ENCODE results near the gene ZNF202.
"Not testable (repeated sequence)": the region's sequence is repeated elsewhere in the genome, so short reads cannot be mapped to it uniquely, and the experiment has no call there.

Gene ZNF202

GRCh38 chr11:123718469-123718868 is 23.0 kb downstream of the ZNF202 start:
- H3K4me3 ChIP-seq (ENCODE audit: control insufficient read depth in 1 of 7, extremely low read depth in 1 of 7, insufficient read depth in 4 of 7, low read depth in 2 of 7, low read length in 6 of 7) = no peak overlapping the region
- no peaks in the 10 kb centered on the region for H3K4me1 ChIP-seq (ENCODE audit: control extremely low read depth in 1 of 4, control insufficient read depth in 4 of 4, insufficient read depth in 4 of 4, low read length in 3 of 4)
- H3K36me3 ChIP-seq (ENCODE audit: control insufficient read depth in 4 of 4, insufficient read depth in 4 of 4, low read length in 3 of 4) = no peaks in the 10 kb centered on the region
- DNase-seq = no peak
- no CpG with 5 or more reads among the region's 4 CpGs for WGBS (ENCODE audit: insufficient coverage)
- POLR2A ChIA-PET = no interaction called here
- no peak overlapping the region for H3K27ac ChIP-seq (ENCODE audit: insufficient read depth in 1 of 2, low read depth in 1 of 2, low read length in 2 of 2, poor library complexity in 1 of 2, severe bottlenecking in 2 of 2)
- H3K9me3 ChIP-seq (ENCODE audit: control extremely low read depth in 1 of 5, control insufficient read depth in 4 of 5, insufficient read depth in 2 of 5, low read depth in 1 of 5, low read length in 4 of 5) = no peaks in the 10 kb centered on the region
- peaks cover 0 to 3% (median 2%) of the 10 kb centered on the region in 5 experiments for H3K27me3 ChIP-seq (replicated peaks in 2 of 5; ENCODE audit: control insufficient read depth in 4 of 5, insufficient read depth in 5 of 5, low read length in 4 of 5)
- CTCF ChIA-PET = interaction anchor here (1.2 to 3.2 kb wide), 3 partner anchors 8 to 12 kb away, joined by 3 to 13 read pairs (median 3); no protein-coding TSS in a partner anchor

GRCh38 chr11:123718063-123718462 is 23.4 kb downstream of the ZNF202 start:
- ChIA-PET POLR2A (no interaction called here), CTCF (interaction anchor here (1.4 to 3.2 kb wide), 2 partner anchors 8 to 10 kb away, joined by 3 to 13 read pairs; no protein-coding TSS in a partner anchor)
- Histone ChIP-seq H3K9me3 (ENCODE audit: control extremely low read depth in 1 of 5, control insufficient read depth in 4 of 5, insufficient read depth in 2 of 5, low read depth in 1 of 5, low read length in 4 of 5) (no peaks in the 10 kb centered on the region), H3K4me3 (ENCODE audit: control insufficient read depth in 1 of 7, extremely low read depth in 1 of 7, insufficient read depth in 4 of 7, low read depth in 2 of 7, low read length in 6 of 7) (no peak overlapping the region), H3K27ac (ENCODE audit: insufficient read depth in 1 of 2, low read depth in 1 of 2, low read length in 2 of 2, poor library complexity in 1 of 2, severe bottlenecking in 2 of 2) (no peak overlapping the region), H3K36me3 (ENCODE audit: control insufficient read depth in 4 of 4, insufficient read depth in 4 of 4, low read length in 3 of 4) (no peaks in the 10 kb centered on the region), H3K27me3 (replicated peaks in 2 of 5; ENCODE audit: control insufficient read depth in 4 of 5, insufficient read depth in 5 of 5, low read length in 4 of 5) (peaks cover 0 to 3% (median 2%) of the 10 kb centered on the region in 5 experiments), H3K4me1 (ENCODE audit: control extremely low read depth in 1 of 4, control insufficient read depth in 4 of 4, insufficient read depth in 4 of 4, low read length in 3 of 4) (no peaks in the 10 kb centered on the region)
- no CpG with 5 or more reads among the region's 2 CpGs for WGBS (ENCODE audit: insufficient coverage)
- DNase-seq = no peak

GRCh38 chr11:123712627-123713026 is 28.8 kb downstream of the ZNF202 start:
- POLR2A ChIA-PET; H3K4me1 ChIP-seq (ENCODE audit: control extremely low read depth in 1 of 4, control insufficient read depth in 4 of 4, insufficient read depth in 4 of 4, low read length in 3 of 4); H3K9me3 ChIP-seq (ENCODE audit: control extremely low read depth in 1 of 5, control insufficient read depth in 4 of 5, insufficient read depth in 2 of 5, low read depth in 1 of 5, low read length in 4 of 5); H3K36me3 ChIP-seq (ENCODE audit: control insufficient read depth in 4 of 4, insufficient read depth in 4 of 4, low read length in 3 of 4); DNase-seq; H3K27ac ChIP-seq (ENCODE audit: insufficient read depth in 1 of 2, low read depth in 1 of 2, low read length in 2 of 2, poor library complexity in 1 of 2, severe bottlenecking in 2 of 2); H3K4me3 ChIP-seq (ENCODE audit: control insufficient read depth in 1 of 7, extremely low read depth in 1 of 7, insufficient read depth in 4 of 7, low read depth in 2 of 7, low read length in 6 of 7); H3K27me3 ChIP-seq (replicated peaks in 2 of 5; ENCODE audit: control insufficient read depth in 4 of 5, insufficient read depth in 5 of 5, low read length in 4 of 5): not testable (repeated sequence)
- 40% methylated on average over 1 of the region's 3 CpGs for WGBS (ENCODE audit: insufficient coverage)
- CTCF ChIA-PET = interaction anchor here (1.0 to 1.9 kb wide), 2 partner anchors 71 to 132 kb away, joined by 3 to 8 read pairs; no protein-coding TSS in a partner anchor

- WGBS (ENCODE audit: insufficient coverage) = 0% methylated on average over 5 of the region's 8 CpGs
- Histone ChIP-seq H3K9me3 (ENCODE audit: control extremely low read depth in 1 of 5, control insufficient read depth in 4 of 5, insufficient read depth in 2 of 5, low read depth in 1 of 5, low read length in 4 of 5) (no peaks in the 10 kb centered on the region), H3K4me3 (ENCODE audit: control insufficient read depth in 1 of 7, extremely low read depth in 1 of 7, insufficient read depth in 4 of 7, low read depth in 2 of 7, low read length in 6 of 7) (no peak overlapping the region), H3K36me3 (ENCODE audit: control insufficient read depth in 4 of 4, insufficient read depth in 4 of 4, low read length in 3 of 4) (no peaks in the 10 kb centered on the region), H3K27ac (ENCODE audit: insufficient read depth in 1 of 2, low read depth in 1 of 2, low read length in 2 of 2, poor library complexity in 1 of 2, severe bottlenecking in 2 of 2) (no peak overlapping the region), H3K27me3 (replicated peaks in 2 of 5; ENCODE audit: control insufficient read depth in 4 of 5, insufficient read depth in 5 of 5, low read length in 4 of 5) (no peaks in the 10 kb centered on the region), H3K4me1 (ENCODE audit: control extremely low read depth in 1 of 4, control insufficient read depth in 4 of 4, insufficient read depth in 4 of 4, low read length in 3 of 4) (no peaks in the 10 kb centered on the region)
- peak; percentile 59 to 79 (median 73) for DNase-seq
- POLR2A ChIA-PET = no interaction called here
- CTCF ChIA-PET = interaction anchor here (0.8 to 4.1 kb wide), 21 partner anchors 9 to 604 kb away, joined by 3 to 65 read pairs (median 4); no protein-coding TSS in a partner anchor
These were observed 33.8 kb downstream of the ZNF202 start for GRCh38 chr11:123707606-123708205.

GRCh38 chr11:123707206-123707605 is 34.3 kb downstream of the ZNF202 start:
- H3K4me3 ChIP-seq (ENCODE audit: control insufficient read depth in 1 of 7, extremely low read depth in 1 of 7, insufficient read depth in 4 of 7, low read depth in 2 of 7, low read length in 6 of 7) = no peak overlapping the region
- no CpG with 5 or more reads among the region's 3 CpGs for WGBS (ENCODE audit: insufficient coverage)
- ChIA-PET CTCF (interaction anchor here (0.8 to 4.1 kb wide), 19 partner anchors 8 to 603 kb away, joined by 3 to 65 read pairs (median 5); no protein-coding TSS in a partner anchor), POLR2A (no interaction called here)
- no peaks in the 10 kb centered on the region for H3K4me1 ChIP-seq (ENCODE audit: control extremely low read depth in 1 of 4, control insufficient read depth in 4 of 4, insufficient read depth in 4 of 4, low read length in 3 of 4)
- DNase-seq = no peak
- peaks cover 0 to 1% (median 0%) of the 10 kb centered on the region in 5 experiments for H3K27me3 ChIP-seq (replicated peaks in 2 of 5; ENCODE audit: control insufficient read depth in 4 of 5, insufficient read depth in 5 of 5, low read length in 4 of 5)
- H3K36me3 ChIP-seq (ENCODE audit: control insufficient read depth in 4 of 4, insufficient read depth in 4 of 4, low read length in 3 of 4) = no peaks in the 10 kb centered on the region
- no peaks in the 10 kb centered on the region for H3K9me3 ChIP-seq (ENCODE audit: control extremely low read depth in 1 of 5, control insufficient read depth in 4 of 5, insufficient read depth in 2 of 5, low read depth in 1 of 5, low read length in 4 of 5)
- H3K27ac ChIP-seq (ENCODE audit: insufficient read depth in 1 of 2, low read depth in 1 of 2, low read length in 2 of 2, poor library complexity in 1 of 2, severe bottlenecking in 2 of 2) = no peak overlapping the region

- Histone ChIP-seq H3K27me3 (replicated peaks in 2 of 5; ENCODE audit: control insufficient read depth in 4 of 5, insufficient read depth in 5 of 5, low read length in 4 of 5) (peaks cover 0 to 2% (median 0%) of the 10 kb centered on the region in 5 experiments), H3K9me3 (ENCODE audit: control extremely low read depth in 1 of 5, control insufficient read depth in 4 of 5, insufficient read depth in 2 of 5, low read depth in 1 of 5, low read length in 4 of 5) (no peaks in the 10 kb centered on the region), H3K36me3 (ENCODE audit: control insufficient read depth in 4 of 4, insufficient read depth in 4 of 4, low read length in 3 of 4) (no peaks in the 10 kb centered on the region), H3K4me1 (ENCODE audit: control extremely low read depth in 1 of 4, control insufficient read depth in 4 of 4, insufficient read depth in 4 of 4, low read length in 3 of 4) (no peaks in the 10 kb centered on the region), H3K4me3 (ENCODE audit: control insufficient read depth in 1 of 7, extremely low read depth in 1 of 7, insufficient read depth in 4 of 7, low read depth in 2 of 7, low read length in 6 of 7) (no peak overlapping the region), H3K27ac (ENCODE audit: insufficient read depth in 1 of 2, low read depth in 1 of 2, low read length in 2 of 2, poor library complexity in 1 of 2, severe bottlenecking in 2 of 2) (no peak overlapping the region)
- ChIA-PET CTCF (interaction anchor here (1.1 to 1.8 kb wide), 2 partner anchors 60 to 62 kb away, joined by 3 to 4 read pairs; no protein-coding TSS in a partner anchor), POLR2A (no interaction called here)
- 100% methylated on average over 3 of the region's 3 CpGs for WGBS (ENCODE audit: insufficient coverage)
- DNase-seq = no peak
These were observed 37.1 kb downstream of the ZNF202 start for GRCh38 chr11:123704341-123704740.

GRCh38 chr11:123702696-123703095 is 38.8 kb downstream of the ZNF202 start:
- no peak overlapping the region for H3K27ac ChIP-seq (ENCODE audit: insufficient read depth in 1 of 2, low read depth in 1 of 2, low read length in 2 of 2, poor library complexity in 1 of 2, severe bottlenecking in 2 of 2)
- no peak overlapping the region for H3K4me3 ChIP-seq (ENCODE audit: control insufficient read depth in 1 of 7, extremely low read depth in 1 of 7, insufficient read depth in 4 of 7, low read depth in 2 of 7, low read length in 6 of 7)
- peaks cover 0 to 2% (median 0%) of the 10 kb centered on the region in 5 experiments for H3K27me3 ChIP-seq (replicated peaks in 2 of 5; ENCODE audit: control insufficient read depth in 4 of 5, insufficient read depth in 5 of 5, low read length in 4 of 5)
- CTCF ChIA-PET = no interaction called here
- H3K9me3 ChIP-seq (ENCODE audit: control extremely low read depth in 1 of 5, control insufficient read depth in 4 of 5, insufficient read depth in 2 of 5, low read depth in 1 of 5, low read length in 4 of 5) = no peaks in the 10 kb centered on the region
- H3K36me3 ChIP-seq (ENCODE audit: control insufficient read depth in 4 of 4, insufficient read depth in 4 of 4, low read length in 3 of 4) = no peaks in the 10 kb centered on the region
- DNase-seq = no peak
- 100% methylated on average over 2 of the region's 2 CpGs for WGBS (ENCODE audit: insufficient coverage)
- POLR2A ChIA-PET = no interaction called here
- H3K4me1 ChIP-seq (ENCODE audit: control extremely low read depth in 1 of 4, control insufficient read depth in 4 of 4, insufficient read depth in 4 of 4, low read length in 3 of 4) = no peaks in the 10 kb centered on the region
